ENCODE measurements around the gene VPS13A. TPM values are rescaled to one million over a fixed set of nuclear protein-coding genes. Genes with fewer than 3 reads are reported as not detected.
"Not testable (repeated sequence)": the region's sequence is repeated elsewhere in the genome, so short reads cannot be mapped to it uniquely, and the experiment has no call there.

VPS13A gene
- polyA plus RNA-seq, 4 donors: 31.0 to 40.9 (median 35.3) TPM

DNA sequence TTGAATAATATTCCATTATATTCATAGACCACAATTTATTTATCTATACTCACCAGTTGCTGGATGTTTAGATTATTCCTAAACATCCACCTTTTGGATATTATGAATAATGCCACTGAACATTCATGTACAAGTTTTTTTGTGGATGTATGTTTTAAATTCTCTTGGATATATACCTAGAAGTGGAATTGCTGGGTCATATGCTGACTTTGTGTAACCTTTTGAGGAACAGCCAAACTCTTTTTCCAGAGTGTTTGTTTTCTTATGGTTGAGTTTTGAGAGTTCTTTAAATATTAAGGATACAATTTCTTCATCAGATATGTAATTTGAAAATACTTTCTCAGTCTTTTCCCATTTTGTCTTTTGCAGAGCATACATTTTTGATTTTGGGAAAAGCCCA is 2.7 kb downstream of the VPS13A start:
- no peak for DNase-seq (ENCODE audit: low read depth in 4 of 4, low spot score in 3 of 4)

DNA sequence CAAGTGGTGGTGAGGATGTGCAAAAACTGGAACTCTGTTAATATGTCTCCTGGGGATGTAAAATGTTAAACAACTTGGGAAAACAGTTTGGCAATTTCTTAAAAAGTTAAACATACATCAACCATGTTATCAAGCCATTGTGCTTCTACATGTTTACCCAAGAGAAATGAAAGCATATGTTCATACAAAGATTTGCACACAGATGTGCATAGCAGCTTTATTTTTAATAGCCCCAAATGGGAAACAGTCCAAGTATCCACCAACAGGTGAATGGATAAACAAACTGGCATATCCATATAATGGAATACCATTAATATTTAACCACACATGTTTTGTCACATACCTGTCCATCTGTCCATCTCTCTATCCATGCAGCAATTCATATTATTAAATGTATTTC is 6.2 kb downstream of the VPS13A start:
- no peak for DNase-seq (ENCODE audit: low read depth in 4 of 4, low spot score in 3 of 4)

DNA sequence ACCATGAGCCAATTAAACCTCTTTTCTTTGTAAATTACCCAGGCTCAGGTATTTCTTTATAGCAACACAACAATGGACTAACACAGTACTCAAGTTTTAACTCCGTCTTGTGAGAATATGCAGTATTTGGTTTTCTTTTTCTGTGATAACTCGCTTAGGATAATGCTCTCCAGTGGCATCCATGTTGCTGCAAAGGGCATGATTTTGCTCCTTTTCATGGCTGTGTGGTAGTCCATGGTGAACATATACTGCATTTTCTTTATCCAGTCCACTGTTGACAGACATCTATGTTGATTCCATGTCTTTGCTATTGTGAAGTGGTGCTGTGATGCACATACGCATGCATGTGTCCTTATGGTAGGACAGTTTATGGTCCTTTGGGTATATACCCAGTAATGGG is 10.9 kb downstream of the VPS13A start:
- no peak for DNase-seq (ENCODE audit: low read depth in 4 of 4, low spot score in 3 of 4)

DNA sequence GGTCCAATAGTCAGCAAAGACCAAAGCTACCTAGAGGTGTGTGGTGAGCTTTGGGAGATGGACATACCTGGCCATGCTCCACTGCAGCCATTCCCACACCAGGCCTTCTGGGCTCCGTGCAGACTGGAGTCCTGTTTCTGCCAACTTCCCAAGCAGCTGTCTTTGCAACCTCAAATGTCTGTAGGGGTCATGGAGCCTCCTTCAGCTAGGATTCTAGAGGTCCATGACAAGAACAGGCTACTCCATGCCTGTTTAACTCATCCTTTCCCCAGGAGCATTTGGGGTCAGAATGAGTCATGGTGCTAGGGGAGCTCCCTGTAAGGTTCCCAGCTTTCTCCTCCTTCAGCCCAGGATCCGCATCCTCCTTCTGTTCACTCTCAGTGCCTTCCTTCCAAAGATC is 17.1 kb downstream of the VPS13A start:
- no peak for DNase-seq (ENCODE audit: low read depth in 4 of 4, low spot score in 3 of 4)

DNA sequence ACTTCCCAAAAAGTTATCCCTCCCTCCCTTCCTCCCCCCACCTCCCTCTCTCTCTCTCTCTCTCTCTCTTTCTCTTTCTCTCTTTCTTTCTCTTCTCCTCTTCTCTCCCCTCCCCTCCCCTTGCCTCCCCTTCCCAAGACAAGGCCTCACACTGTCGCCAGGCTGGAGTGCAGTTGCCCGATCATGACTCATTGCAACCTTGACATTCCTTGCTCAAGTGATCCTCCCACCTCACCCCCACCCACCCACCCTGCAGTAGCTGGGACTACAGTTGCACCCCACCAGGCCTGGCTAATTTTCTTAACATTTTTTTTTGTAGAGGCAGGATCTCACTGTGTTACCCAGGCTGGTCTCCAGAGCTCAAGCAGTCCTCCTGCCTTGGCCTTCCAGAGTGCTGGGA is 32.8 kb downstream of the VPS13A start:
- DNase-seq (ENCODE audit: low read depth in 4 of 4, low spot score in 3 of 4): no peak

DNA sequence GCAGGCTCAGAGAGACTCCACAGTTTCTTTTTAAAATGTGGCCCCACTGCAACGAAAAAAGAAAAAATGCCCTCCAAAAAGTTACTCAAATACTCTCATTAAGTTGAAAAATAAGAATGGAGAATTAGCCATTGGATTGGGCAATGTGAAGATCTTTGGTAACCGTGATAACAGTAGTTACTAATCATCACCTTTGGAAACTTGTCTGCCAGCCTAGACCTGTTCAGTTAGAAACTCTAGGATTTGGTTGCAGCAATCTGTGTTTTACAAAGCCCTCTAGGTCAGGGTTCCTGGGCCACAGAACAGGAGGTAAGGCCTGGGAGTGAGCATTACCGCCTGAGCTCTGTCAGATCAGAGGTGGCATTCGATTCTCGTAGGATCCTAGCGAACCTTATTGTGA is 34.2 kb downstream of the VPS13A start:
- no peak for DNase-seq (ENCODE audit: low read depth in 4 of 4, low spot score in 3 of 4)

DNA sequence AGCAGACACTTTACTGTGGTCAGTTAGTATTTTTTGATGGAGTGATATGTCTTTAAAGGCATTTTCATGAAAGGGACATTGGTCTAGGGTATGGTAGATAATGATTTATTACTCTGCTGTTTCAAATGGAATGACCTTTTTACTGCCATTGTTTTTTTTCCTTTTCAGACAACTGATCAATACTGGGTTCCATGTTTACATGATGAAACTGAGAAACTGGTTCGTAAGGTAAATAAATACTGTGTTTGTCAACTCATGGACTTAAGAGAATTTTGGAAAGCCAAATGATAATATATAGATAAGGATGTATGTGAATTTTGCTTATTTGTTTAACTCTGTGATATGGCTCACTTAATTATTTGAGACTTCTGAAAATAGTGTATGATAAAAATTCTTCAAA is 35.5 kb downstream of the VPS13A start:
- no peak for DNase-seq (ENCODE audit: low read depth in 4 of 4, low spot score in 3 of 4)

DNA sequence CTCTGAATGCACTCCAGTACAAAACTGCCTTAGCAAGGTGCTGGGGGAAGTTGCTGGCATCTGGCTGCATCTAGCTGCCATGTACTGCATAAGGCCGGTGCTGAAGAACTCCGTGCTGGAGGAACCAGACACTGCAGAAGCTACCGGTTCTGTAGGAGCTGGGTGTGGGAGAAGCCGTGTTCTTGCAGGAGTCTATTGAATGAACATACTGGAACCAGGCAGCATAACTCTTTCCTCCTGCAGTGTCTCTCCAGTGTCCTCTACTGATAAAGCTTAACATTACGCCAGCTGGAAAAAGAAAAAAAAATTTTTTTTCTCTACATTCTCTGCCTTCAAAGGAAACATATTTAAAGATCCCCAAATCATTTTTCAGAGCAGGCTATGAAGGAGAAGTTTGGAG is 38.5 kb downstream of the VPS13A start:
- no peak for DNase-seq (ENCODE audit: low read depth in 4 of 4, low spot score in 3 of 4)

DNA sequence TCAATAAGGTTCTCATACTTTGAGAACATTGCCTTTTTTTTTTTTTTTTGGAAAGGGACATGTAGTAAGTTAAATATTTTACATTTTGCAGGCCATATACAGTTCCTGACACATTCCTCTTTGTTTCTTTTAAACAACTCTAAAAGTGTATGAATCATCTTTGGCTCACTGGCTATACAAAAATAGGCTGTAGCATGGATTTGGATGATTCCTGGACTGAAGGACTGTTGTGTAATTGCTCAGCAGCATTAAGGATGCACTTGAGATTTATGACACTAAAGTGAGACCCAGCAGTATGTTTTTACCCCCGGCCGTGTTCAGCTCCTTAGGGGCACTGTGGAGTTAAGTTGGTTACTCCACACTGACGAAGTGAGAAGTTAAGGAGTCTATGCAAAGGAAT is 41.3 kb downstream of the VPS13A start:
- DNase-seq (ENCODE audit: low read depth in 4 of 4, low spot score in 3 of 4): no peak

DNA sequence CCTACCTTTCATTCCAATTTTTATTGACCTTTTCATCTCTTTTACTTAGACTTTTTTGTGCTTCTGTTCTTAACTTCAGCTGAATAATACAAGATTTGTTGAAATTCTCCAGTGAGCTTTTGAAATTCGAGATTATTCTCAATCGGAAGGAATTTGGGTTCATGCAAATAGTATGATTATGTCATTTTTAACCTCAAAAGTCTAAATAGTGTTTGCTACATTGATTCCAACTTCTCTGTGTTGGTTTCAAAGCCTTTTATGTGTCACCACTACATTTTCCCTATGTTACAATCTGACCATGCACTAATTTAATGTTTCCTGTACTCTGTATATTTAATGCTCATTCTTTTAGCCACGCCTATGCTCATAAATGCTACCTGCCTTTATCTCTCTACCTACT is 44.1 kb downstream of the VPS13A start:
- no peak for DNase-seq (ENCODE audit: low read depth in 4 of 4, low spot score in 3 of 4)

DNA sequence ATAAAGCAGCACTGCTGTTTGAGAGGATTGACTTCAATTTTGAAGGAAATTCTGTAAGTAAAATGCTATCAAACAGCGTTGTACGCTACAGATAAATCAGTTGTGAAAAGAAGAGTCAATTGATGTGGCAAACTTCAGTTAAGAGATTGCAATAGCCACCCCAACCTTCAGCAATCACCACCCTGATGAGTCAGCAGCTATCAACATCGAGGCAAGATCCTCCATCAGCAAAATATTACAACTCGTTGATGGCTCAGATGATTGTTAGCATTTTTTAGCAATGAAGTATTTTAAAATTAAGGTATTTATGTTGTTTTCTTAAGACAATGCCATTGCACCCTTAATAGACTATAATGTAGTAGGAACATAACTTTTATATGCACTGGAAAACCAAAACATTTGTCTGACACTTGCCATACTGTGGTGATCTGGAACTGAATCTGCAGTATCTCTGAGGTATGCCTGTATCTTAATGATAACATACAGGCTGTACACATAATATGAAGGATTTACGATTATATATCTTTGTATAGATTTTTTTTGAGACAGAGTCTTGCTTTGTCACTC is 47.5 kb downstream of the VPS13A start:
- no peak for DNase-seq (ENCODE audit: low read depth in 4 of 4, low spot score in 3 of 4)

DNA sequence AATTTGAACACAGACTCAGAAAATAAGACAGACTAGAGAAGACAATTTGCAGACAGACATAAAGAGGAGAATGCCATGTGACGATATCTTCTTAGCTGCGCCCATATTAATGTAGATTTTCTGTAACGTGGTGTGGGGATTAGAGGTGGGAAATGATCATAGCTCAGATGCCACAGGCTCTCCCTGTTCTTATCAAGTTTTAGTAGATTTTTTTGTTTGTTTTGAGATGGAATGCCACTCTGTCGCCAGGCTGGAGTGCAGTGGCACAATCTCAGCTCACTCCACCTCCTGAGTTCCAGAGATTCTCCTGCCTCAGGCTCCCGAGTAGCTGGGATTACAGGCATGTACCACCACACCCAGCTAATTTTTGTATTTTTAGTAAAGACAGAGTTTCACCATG is 59.4 kb downstream of the VPS13A start:
- DNase-seq (ENCODE audit: low read depth in 4 of 4, low spot score in 3 of 4): no peak

DNA sequence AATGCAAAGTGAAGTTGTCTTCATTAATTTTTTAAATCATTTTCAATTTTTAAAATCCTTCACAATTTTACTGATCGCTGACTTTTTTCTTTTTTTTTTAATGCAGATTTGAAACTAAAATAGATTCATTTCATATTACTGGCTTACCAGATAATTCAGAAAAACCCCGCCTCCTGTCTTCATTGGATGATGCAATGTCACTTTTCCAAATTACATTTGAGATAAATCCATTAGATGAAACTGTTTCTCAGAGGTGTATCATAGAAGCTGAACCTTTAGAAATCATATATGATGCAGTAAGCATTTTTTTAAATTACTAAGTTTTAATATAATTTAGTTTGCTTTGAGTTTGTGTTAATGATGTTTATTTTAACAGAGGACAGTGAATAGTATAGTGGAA is 60.6 kb downstream of the VPS13A start:
- DNase-seq (ENCODE audit: low read depth in 4 of 4, low spot score in 3 of 4): no peak

DNA sequence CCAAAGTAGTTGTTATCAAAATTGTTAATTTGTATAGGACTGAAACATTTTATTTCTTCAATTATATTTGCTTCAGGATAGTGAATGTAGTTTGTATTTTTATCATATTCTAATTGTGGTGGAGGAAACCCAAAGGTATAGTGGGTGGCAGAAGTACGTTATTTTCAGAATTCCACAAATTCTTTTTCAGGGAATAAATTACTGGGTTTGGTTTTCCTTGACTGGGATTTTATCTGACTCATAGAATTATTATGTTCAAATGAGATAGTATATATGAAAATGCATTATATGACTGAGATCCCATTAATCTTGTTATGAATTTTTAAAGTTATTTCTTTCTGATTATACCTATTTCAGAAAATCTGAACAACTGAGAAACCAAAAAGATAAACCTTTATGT is 73.7 kb downstream of the VPS13A start:
- DNase-seq (ENCODE audit: low read depth in 4 of 4, low spot score in 3 of 4): no peak

DNA sequence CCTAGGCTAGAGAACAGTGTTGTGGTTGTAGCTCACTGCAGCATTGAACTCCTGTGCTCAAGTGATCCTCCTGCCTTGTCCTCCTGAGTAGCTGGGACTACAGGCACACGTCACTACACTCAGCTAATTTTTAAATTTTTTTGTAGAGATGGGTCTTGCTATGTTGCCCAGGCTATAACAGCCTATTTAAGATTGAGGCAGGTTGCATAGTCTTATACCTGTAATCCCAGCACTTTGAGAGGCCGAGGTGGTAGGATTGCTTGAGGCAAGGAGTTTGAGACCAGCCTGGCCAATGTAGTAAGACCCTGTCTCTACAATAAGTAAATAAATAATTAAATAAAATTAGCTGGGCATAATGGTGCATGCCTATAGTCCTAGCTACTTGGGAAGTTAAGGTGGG is 79.9 kb downstream of the VPS13A start:
- no peak for DNase-seq (ENCODE audit: low read depth in 4 of 4, low spot score in 3 of 4)

DNA sequence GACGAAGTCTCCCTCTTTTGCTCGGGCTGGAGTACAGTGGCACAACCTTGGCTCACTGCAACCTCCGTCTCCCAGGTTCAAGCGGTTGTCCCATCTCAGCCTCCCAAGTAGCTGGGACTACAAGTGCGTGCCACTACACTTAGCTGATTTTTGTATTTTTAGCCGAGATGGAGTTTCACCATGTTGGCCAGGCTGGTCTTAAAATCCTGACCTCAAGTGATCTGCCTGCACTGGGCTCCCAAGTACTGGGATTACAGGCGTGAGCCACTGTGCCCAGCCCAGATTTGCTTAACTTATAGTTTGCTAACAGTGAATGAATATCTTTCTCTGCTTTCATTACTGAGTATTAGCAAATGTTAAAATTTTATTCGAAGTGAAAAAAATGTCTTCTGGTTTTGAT is 84.3 kb downstream of the VPS13A start:
- no peak for DNase-seq (ENCODE audit: low read depth in 4 of 4, low spot score in 3 of 4)

DNA sequence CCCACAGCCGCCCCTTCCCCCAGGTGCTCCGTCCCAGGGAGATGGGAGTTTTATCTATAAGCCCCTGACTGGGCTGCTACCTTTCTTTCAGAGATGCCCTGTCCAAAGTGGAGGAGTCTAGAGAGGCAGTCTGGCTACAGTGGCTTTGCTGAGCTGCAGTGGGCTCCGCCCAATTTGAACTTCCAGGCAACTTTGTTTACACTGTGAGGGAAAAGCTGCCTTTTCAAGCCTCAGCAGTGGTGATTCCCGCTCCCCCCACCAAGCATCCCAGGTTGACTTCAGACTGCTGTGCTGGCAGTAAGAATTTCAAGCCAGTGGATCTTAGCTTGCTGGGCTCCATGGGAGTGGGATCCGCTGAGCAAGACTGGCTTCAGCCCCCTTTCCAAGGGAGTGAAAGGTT is 90.4 kb downstream of the VPS13A start:
- not testable (repeated sequence) for DNase-seq (ENCODE audit: low read depth in 4 of 4, low spot score in 3 of 4)

DNA sequence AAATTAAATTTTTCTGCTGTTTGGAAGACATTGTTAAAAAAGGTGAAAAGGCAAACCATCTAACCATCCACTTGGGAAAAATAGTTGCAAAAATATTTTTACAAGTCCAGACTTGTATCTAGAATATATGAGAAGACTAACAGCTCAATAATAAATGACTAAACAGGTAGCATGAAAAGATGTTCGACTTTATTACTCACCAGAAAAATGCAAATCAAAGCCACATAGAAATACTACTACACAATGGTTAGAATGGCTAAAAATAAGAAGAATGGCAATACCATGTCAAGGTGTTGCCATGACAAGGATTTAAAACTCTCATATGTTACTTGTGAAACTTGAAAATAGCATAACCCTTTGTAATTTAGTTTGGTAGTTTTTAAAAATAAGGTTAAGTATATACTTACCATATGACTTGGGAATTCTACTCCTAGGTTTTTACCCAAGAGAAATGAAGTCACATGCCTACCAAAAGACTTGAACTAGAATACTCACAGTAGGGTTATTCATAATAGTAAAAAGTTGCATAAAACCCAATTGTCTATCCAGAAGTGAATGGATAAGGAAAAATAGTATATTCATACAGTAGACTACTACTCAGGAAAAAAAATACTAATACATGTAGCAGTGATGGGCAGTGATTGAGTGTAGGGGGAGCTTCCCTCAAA is 93.8 kb downstream of the VPS13A start:
- DNase-seq (ENCODE audit: low read depth in 4 of 4, low spot score in 3 of 4): no peak

DNA sequence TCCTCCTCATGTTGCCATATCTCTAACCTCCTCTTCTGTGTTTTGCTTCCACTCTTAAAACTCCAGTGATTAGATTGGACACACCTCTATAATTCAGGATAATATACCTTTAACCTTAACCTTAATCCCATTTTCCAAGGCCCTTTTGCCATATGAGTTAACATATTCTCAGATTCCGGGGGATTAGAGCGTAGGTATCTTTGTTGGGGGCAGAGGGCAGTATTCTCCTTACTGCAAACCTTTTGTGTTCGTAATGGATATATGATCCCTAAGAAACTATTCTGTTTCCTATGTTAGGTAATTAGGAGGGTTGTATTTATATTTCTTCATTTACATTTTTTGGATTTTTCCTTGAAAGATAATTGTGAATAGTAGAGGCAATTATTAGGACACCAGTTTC is 99.5 kb downstream of the VPS13A start:
- DNase-seq (ENCODE audit: low read depth in 4 of 4, low spot score in 3 of 4): no peak

DNA sequence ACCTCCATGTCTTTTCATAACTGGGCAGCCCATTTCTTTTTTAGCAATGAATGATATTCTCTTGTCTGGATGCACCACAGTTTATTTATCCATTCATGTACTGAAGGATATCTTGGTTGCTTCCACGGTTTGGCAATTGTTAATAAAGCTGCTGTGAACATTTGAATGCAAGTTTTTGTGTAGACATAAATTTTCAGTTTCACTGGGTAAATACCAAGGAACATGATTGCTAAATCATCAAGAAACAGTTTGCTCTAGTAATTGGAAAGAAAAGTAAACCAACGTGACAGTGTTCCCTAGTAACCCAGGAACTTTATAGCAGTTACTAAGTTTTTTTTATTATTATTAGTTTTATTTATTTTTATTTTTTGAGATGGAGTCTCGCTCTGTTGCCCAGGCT is 100.4 kb downstream of the VPS13A start:
- no peak for DNase-seq (ENCODE audit: low read depth in 4 of 4, low spot score in 3 of 4)

DNA sequence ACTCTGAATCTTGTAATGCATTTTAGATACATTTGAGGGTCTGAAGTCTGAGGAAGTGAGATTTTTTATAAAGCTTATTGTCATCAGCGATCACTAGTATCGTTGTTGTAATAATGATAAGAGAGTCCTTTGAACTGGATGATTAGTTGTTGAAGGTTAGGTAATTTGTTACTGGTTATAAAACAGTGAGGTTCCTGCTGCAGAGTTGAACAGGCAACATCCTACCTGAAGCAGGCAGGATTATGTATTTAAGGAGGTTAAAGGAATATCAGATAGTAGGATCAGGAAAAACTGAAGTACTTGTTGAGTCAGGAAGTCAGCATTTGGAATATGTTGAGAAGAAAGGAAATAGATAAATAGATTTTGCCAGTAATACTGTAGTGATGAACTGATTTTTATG is 106.7 kb downstream of the VPS13A start:
- no peak for DNase-seq (ENCODE audit: low read depth in 4 of 4, low spot score in 3 of 4)

DNA sequence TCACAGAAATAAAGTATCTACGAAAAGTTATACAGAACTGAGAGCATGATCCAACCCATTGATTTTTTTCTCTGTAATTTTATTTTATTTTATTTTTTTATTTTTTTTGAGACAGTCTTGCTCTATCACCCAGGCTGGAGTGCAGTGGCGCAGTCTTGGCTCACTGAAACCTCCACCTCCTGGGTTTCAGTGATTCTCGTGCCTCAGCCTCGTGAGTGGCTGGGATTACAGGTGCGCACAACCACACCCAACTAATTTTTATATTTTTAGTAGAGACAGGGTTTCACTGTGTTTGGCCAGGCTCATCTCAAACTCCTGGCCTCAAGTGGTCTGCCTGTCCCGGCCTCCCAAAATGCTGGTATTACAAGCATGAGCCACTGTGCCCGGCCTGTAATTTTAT is 107.3 kb downstream of the VPS13A start:
- DNase-seq (ENCODE audit: low read depth in 4 of 4, low spot score in 3 of 4): no peak

DNA sequence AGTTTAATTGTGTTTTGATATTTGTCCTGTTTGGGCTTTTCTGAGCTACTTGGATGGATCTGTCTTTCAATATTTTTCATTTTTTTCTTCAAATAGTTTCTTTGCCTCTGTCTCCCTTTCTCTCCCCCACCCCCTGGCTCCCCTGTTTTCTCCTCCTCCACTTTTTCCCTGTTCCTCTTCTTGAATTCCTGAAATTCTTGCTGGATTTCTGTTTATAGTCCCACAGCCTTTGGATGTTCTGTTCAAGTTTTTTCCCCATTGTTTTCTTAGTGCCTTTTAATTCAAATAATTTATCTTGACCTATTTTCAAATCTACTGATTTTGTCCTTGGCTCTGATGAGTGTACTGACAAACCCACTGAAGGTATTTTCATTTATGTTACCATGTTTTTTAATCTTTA is 113.0 kb downstream of the VPS13A start:
- DNase-seq (ENCODE audit: low read depth in 4 of 4, low spot score in 3 of 4): no peak

All from right renal pelvis (tissue), 4 donors.